GM21723 (cell line): Measurements from ENCODE around the gene DNAI7.
A peak's percentile ranks its signal among the peaks of the same experiment; 100 is the strongest.

Source experiments
- ATAC-seq: cut with Tn5 transposase; IDR thresholded peaks from one replicate; pipeline ENCODE4 v1.9.1; 2021; ENCODE audit warnings: mild to moderate bottlenecking, moderate library complexity; ENCODE audit not compliant: unreplicated experiment

Gene DNAI7

DNA sequence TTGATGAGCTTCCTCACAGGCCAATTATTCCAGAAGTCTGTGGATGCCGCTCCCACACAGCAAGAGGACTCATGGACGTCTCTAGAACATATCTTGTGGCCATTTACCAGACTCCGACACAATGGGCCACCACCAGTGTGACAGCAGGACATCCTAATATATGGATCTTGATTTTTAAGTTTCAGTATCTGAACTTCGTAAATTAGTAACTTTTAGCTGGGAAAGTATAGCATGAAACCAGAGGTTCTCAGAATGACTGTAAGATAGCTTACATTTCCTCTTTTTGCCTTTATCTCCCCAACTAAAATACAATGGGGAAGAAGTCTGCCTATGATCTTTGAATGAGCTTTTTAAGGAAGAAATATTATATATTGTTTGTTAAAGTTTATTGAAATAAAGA lies 87.0 kb downstream of the DNAI7 start:
- peak; percentile 89 for ATAC-seq

DNA sequence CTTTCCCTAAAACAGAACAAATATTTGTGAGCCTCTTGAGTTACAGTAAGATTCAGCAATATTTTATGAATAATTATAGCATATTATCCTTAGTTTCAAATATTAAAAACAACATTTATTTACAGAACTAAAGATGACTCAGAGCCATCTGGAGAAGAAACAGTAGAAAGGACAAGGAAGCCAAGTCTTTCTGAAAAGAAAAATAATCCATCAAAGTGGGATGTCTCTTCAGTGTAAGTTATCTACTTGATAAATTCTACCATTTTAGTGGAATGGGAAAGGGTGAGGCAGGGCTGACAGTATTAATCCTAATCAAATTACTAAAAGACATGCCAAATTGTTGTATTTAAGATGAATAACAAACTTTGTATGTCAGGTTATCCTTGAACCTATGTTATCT lies 88.1 kb downstream of the DNAI7 start:
- no peak for ATAC-seq

DNA sequence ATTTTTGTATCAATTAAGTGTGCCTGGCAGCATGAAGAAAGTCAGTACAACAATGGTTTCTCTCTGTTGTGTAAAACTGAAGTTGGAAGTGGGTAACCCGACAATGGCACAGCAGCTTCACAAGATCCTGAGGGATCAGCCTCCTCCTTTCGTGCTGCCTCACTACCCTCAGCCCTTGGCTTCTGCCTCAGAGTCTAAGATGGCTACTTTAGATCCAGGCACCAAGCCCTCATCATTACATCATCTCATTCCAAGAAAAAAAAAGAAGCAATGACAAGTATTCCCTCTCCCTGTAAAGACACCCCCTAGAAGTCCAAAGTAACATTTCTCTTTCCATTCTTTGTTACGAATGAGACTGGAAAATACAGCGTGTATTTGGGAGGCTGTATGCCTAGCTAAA lies 92.6 kb downstream of the DNAI7 start:
- no peak for ATAC-seq

DNA sequence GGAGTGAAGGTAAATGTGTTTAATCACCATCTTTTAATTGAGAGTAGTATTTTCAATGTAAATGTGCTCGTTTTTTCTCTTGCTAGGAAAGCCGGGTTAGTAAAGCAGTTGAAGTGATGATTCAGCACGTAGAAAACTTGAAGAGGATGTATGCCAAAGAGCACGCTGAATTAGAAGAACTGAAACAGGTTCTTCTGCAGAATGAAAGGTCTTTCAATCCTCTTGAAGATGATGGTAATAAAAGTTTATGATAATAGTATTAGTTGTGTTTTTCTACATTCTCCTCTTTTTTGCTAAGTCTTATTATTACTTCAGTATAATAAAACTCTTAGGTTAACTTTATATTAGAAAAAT lies 93.9 kb downstream of the DNAI7 start:
- ATAC-seq: peak; percentile 76

DNA sequence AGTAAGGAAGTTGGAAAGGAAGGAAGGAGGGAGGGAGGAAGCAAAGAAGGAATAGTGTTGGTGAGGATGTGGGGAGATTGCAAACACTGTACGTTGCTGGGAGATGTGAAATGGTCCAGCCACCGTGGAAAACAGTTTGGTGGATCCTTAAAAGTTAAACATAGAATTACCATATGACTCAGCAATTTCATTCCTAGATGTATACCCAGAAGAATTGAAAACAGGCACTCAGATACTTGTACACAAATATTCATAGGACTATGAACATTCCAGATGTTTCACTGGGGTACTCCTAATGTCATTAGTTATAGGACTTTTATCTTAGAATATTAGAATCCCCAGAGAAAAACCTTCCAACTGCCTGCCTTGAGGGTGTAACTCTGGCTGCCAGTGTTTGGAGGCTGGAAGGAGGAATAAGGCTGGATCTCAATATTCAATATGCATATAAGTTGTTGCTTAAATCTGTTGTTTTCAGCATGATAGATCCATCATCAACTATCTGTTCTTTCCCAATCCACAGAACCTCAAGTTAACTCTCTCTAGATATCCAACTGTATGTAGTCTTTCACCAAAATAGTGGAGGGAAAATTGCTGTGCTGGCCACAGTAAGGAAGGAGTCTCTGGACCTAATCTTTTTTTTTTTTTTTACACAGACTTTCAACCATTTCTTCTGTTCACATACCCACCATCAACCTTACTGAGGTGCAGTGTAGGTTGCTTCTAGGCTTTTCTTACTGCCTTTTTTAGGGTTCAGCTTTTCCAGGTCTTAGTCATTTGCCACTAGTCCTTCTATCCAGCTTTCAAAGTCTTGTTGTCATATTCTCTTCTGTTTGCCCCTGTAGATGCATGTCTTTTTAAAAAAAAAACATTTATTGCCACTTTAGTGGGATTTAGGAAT lies 94.5 kb downstream of the DNAI7 start:
- peak; percentile 50 for ATAC-seq

DNA sequence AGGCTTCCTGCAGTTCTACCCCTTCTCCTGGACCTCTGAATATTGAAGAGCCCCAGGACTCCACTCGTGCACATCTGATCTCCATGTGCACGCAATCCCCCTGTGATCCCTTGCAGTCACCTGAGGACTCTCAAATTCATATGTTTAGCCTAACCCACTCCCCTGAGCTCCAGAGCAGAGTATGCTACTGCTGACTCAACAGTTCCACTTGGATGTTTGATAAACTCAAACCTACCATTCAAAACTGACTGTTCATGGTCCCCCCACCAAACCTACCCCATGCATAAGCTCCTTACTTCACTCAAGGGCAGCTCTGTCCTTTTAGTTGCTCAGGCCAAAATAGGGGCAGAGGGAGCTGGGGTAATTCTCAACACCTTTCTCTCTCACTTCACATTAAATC lies 96.0 kb downstream of the DNAI7 start:
- ATAC-seq: no peak

DNA sequence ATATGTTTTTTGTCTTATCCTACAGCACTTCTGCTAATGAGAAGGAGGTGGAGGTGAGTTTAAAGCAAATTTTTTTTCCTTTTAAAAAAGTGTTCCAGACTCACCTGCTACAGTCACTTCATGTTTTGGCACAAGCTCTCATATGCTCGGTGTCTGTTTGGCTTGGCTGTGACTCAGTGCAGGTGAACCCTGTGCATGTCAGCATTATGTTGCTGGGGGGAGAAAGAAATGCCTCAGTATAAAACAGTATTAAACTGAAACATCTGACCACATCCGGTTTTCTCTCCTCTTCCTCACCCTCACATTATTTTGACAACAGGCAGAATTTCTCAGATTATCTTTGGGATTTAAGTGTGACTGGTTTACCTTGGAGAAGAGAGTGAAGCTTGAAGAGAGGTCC lies 105.2 kb downstream of the DNAI7 start:
- ATAC-seq: no peak

DNA sequence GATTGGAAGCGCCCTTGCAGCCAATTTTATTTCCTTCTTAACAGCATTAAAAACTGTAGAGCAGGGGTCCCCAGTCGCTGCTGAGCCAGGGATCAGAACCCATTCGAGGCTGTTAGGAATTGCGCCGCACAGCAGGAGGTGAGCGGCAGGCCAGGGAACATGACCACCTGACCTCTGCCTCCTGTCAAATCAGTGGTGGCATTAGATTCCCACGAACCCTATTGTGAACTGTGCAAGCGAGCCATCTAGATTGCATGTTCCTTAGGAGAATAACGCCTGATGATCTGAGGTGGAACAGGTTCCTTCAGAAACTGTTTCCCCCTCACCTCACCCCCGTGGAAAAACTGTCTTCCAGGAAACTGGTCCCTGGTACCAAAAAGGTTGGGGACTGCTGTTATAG lies 107.4 kb downstream of the DNAI7 start:
- ATAC-seq: no peak

DNA sequence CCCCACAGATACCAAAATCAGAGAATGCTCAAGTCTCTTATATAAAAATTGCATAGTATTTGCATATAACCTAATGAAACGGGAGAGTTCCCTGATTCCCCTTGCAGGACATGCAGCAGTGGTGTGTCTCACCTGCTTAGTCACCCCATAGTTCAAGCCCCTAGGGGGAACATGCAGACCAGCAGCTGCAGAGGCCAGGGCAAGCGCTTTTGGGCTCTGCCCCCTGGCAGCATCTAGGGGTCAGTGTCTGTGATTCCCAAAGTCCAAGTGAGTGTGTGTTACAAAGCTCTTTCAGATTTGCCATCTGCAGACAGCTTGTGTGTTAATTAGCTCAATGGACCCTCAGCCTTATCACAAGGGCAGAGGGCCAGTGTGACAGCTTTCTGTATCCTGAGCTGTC lies 110.1 kb downstream of the DNAI7 start:
- ATAC-seq: no peak

DNA sequence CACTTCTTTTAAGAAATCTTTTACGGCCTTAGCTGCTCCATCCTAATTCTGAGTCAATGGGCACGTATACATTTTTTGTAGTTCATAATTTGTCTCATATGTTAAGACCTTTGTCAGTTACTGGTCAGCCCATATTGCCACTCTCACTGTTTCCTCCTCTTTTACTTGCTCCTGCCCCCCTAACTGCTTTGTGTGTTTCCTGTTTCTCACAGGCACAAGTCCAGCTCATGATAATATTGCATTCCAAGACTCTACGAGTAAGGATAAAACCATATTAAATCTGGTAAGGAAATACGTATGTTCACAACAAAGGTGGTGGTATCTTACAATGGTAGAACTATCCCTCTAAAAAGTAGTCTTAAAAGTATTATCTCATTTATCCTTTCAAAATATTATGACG lies 111.7 kb downstream of the DNAI7 start:
- ATAC-seq: no peak

DNA sequence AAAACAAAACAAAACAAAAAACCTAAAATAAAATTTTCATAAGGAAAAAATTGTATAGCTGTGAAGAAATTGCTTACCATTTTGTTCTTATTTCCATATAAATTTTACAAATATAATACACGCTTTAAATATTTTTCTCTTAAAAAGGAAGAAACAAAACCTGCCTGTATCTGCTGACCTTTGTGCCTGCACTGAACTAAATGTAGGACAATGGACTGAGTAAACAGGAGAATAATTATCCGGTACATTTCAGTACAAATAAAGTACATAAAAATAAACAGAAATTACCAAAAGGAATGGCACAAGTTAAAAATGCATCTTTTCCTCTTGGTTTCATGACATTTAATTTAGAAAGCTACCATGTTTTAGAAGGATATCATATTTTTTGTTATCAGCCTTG lies 112.3 kb downstream of the DNAI7 start:
- no peak for ATAC-seq

DNA sequence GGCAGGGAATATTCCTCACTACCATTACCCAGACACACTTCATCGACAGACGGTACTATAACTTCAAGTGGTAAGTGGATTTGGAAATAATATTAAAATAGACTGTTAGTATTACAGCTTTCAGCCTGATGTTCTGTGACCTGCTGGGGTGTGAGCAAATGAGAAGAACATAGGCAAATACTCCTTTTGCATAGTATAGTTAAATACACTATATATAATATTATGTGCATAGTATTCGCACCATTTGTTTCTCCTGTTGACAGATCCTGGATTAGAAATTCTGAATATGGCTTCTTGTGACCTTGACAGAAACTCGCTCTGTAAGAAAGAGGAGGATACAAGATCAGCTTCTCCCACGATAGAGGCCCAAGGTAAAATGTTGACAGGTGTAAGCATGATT lies 115.6 kb downstream of the DNAI7 start:
- no peak for ATAC-seq

DNA sequence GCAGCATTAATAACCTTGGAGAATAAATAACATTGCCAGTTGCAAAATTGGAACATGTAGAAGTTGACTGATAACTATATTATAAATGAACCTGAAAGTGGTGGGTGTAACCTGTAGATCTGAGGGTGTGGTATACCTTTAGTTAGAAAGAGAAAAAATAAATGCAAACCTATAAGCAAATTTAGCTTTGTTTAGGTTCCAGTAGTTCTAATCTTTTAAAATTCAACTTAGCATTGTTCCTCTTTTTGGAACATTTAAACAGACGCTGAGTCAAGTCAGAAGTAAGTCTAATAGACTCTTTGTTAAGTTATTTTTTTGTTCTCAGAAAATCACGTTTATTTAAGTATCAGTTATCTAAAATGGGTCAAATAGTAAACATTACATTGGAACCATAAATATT lies 120.0 kb downstream of the DNAI7 start:
- ATAC-seq: peak; percentile 77

DNA sequence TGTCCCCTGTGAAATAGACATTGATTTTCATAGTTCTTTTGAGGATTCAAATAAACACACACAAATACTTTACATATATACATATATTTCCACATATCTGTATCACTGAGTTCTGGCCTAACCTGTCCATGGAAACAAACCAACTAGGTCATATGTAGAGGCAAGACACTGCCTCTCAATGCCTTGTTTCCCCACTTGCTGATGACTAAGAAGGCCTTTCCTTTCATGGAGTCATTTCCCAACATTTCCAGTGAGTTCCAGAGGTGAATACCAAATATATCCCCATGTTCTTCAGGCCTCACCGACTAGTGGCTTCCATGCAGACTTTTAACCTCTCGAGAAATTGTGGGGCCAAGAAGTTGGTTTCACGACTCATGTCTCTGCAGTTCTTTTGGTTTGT lies 120.8 kb downstream of the DNAI7 start:
- no peak for ATAC-seq

DNA sequence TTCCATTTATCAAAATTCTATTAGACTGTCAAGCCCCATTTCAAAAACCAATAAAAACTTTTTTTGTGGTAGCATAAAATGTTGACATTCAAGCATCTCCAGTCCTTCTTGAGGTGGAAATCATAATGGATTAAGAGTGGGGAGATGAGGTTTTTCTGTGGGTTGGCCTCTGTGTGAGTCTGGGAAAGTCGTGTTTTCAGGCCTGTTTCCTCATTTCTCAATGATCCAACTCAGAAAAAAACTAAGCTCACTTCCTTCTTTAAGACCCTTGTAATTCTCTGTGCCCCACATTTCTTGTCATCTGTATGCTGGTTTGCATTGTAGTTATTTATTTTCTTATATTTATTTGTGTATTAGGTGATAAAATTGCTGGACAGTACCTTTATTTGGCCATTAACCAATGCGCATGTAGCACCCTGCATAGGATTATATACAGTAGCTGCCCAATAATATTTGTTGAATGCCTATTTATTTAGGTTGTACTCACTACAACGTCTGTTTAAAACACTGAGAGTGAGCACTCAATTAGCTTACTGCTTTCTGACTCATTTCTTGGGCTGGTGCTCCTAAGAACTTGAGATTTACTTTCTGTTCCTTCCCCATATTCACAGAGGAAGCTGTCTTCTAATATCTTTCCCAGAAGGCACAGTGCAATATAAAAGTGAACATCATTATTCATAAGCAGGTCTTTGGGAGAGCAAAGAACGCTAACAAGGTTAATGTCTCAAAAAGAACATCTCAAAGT lies 121.9 kb downstream of the DNAI7 start:
- ATAC-seq: no peak

DNA sequence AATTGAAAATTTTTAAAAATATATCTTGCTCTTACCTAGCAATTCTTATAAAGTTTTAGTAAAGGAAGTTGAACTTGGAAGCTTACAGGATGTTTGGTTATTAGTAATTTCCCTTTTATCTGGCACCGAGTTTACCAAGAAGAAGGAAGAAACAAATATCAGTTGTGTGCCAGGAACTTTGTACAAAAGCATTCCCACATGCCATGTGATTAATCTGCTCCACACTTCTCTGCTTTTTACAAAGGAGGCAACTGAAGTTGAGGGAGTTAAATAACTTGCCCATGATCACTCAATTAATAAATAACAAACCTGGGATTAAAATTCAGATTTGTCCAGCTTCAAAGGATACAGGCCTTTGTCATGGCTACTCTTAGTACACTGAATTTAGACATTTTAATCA lies 123.6 kb downstream of the DNAI7 start:
- ATAC-seq: no peak

DNA sequence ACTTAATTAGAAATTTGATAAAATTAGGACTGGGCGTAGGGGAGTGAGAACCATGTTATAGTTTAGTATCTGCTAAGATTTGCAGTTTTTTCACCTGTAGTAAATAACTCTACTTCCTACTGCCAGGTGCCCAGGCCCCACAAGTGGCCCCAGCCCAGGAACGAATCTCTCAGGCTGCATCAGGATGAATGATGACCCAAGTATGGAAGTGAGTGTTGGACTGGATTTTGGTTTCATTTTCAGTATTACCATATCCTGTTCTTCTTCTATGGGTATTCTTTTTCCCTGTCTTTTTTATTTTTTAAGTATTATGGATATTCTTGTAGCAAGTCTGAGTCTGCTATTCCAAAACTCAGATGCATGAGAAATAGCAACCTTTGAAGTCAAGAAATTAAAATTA lies 125.7 kb downstream of the DNAI7 start:
- no peak for ATAC-seq

DNA sequence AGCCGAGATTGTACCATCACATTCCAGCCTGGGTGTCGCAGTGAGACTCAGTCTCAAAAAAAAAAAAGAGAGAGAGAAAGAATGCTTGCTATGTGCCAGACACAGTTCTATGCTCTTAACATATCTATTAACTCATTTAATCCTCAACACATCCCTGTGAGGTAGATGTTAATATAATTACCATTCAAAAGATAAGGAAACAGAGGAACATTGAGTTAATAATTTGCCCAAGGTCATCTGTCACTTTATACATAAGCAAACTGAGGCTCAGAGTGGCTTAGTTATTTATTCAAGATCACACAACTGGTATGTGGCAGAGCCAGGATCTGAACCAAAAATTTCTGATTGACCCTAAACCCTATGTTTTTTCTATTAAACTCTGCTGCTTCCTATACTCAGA lies 129.9 kb downstream of the DNAI7 start:
- ATAC-seq: no peak

DNA sequence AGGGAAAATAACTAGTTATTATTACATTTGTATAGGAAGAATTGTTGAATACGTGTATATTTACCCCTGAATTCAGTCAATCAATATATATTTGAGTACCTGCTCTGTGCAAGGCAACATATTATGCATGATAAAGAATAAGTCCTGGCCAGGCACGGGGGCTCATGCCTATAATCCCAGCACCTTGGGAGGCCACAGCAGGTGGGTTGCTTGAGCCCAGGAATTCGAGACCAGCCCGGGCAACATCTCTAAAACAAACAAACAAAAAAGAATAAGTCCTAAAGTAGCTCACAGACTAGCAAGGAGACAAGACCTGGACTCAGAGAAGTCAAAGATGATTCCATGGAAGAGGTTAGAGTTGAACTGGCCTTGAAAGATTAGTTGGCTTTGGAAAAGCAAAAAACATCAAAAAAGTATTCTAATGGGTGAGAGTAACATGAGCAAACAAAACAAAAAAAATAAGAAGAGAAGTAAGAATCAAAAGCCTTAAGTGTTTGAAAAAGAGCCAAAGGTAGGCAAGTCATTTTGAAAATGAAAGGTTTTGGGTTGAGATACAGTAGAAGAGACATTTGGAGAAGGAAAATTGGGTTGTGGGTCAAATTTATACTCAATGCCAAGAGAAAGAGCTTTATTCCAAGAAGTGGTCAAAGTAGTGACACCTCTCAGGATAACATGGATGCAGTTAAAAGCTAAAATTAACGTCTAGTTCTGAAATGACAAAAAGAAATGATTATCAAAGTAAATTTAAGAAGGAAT lies 130.9 kb downstream of the DNAI7 start:
- no peak for ATAC-seq

DNA sequence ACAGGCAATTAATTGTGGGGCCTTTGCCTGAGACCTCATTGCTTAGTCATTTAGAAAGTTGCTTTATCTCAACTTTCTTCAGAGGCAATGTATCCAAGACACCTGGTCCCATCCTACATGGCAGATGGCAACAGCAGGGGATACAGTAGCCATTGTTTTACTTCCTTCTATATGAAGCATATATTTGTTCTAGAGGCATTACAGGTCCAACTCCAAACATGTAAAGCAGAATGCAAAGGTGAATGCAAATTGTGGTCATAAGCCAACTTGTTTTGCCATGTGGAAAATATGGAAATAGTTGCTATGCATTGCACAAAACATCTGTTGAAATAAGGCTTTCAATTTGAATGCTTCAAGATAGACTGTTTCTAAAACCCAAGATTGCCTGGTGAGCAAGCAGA lies 136.3 kb downstream of the DNAI7 start:
- no peak for ATAC-seq
